ENCODE measurements around the gene NRXN3. TPM values are rescaled to one million over a fixed set of nuclear protein-coding genes. Genes with fewer than 3 reads are reported as not detected.

The NRXN3 gene
- total and polyA plus RNA-seq, 2 of the 4 experiments (the other 2 are of a cell fraction) = 4.8 to 25.1 TPM

DNA sequence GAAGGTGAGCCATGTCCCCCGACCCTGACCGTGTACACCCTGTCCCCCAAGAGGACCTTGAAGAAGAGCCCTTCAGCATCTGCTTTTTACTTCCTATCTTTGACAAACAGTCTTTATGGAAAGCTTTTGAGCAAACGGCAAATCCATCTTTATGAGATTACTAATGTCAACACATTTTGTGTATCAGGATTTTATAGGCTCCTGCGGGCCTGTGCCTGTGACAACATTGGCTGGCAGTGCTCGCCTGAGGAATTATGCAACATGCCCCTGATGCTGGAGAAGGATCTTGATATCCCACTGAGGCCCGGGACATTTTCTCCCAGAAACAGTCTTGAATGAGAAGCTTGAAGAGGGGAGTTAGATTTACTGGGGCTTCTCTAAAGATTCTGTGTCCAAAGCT lies 416.5 kb downstream of the NRXN3 start:
- no peak overlapping the region for H2BK20ac ChIP-seq (ENCODE audit: low read depth, low read length)
- ATAC-seq (ENCODE audit: low read depth) = no peak
- intact Hi-C loops (cut with micrococcal nuclease) = no loop called here

More for the DNA sequence above, 416.5 kb downstream of the NRXN3 start:
- Histone ChIP-seq H4K8ac (ENCODE audit: low read depth in 2 of 2, low read length in 2 of 2) (no peak overlapping the region), H4K91ac (ENCODE audit: insufficient read depth, low read depth, low read length) (no peak overlapping the region), H4K20me1 (ENCODE audit: insufficient read depth, low read length) (no peaks in the 10 kb centered on the region), H3K9me3 (ENCODE audit: control insufficient read depth, insufficient read depth, low read length) (peaks cover 6% of the 10 kb centered on the region), H3K9me1 (ENCODE audit: insufficient read depth, low read length) (no peaks in the 10 kb centered on the region), H3K18ac (ENCODE audit: low read depth, low read length) (no peak overlapping the region), H2BK5ac (ENCODE audit: low read depth, low read length, poor library complexity, severe bottlenecking) (no peak overlapping the region), H2AK5ac (ENCODE audit: low read depth, low read length) (no peak overlapping the region), H3K56ac (ENCODE audit: extremely low read depth, insufficient read depth, low read length) (no peak overlapping the region), H2BK120ac (ENCODE audit: low read depth, low read length) (no peak overlapping the region), H3K4me1 (ENCODE audit: control insufficient read depth, insufficient read depth, low read length) (no peaks in the 10 kb centered on the region), H3K23ac (ENCODE audit: low read depth, low read length) (no peak overlapping the region), H3K27ac (ENCODE audit: insufficient read depth, low read length) (no peak overlapping the region), H2AFZ (replicated peaks; ENCODE audit: low read length, poor library complexity) (no peak overlapping the region), H3K4me2 (ENCODE audit: low read depth, low read length) (no peak overlapping the region), H3K4ac (ENCODE audit: low read depth, low read length) (no peak overlapping the region), H2BK15ac (ENCODE audit: low read depth, low read length) (no peak overlapping the region), H2AK9ac (replicated peaks; ENCODE audit: low read depth, low read length, poor library complexity) (no peak overlapping the region), H4K5ac (ENCODE audit: low read depth, low read length) (no peak overlapping the region), H3K9ac (ENCODE audit: low read depth, low read length) (no peak overlapping the region), H3K14ac (replicated peaks; ENCODE audit: low read depth, low read length) (no peak overlapping the region), H3K79me1 (ENCODE audit: low read depth in 1 of 2, low read length in 2 of 2) (no peaks in the 10 kb centered on the region), H3K36me3 (ENCODE audit: control insufficient read depth, insufficient read depth, low read length) (no peaks in the 10 kb centered on the region), H3K27me3 (ENCODE audit: control insufficient read depth, insufficient read depth, low read length) (no peaks in the 10 kb centered on the region), H3K4me3 (ENCODE audit: insufficient read depth, low read depth, low read length) (no peak overlapping the region)
- no CpG with 5 or more reads among the region's 6 CpGs for WGBS, 2 experiments (ENCODE audit: extremely low coverage in 2 of 2, insufficient read length in 1 of 2)
- in situ Hi-C loops (cut with MboI; ENCODE audit: low sequenced_read_pairs) = loop anchor here (25.0 kb wide), 1 partner anchor 724 kb away; no protein-coding TSS in a partner anchor
- DNase-seq = no peak
- ChIA-PET CTCF (no interaction called here), POLR2A (ENCODE audit: unreplicated experiment) (no interaction called here)
- TF ChIP-seq POLR2A (IDR thresholded peaks at IDR 0.05; ENCODE audit: low read depth, low read length) (no peak), MAFK (IDR thresholded peaks at IDR 0.05; ENCODE audit: low read depth, low read length) (no peak), MXI1 (IDR thresholded peaks at IDR 0.05; ENCODE audit: borderline replicate concordance, low read depth, low read length) (no peak), SMC3 (IDR thresholded peaks at IDR 0.05; ENCODE audit: low read depth, low read length) (no peak), NFE2L2 (IDR thresholded peaks at IDR 0.05; ENCODE audit: low read depth, low read length) (no peak), RAD21 (IDR thresholded peaks at IDR 0.05; ENCODE audit: low read length) (no peak), CEBPB (IDR thresholded peaks at IDR 0.05; ENCODE audit: low read depth, low read length) (no peak), RCOR1 (IDR thresholded peaks at IDR 0.05; ENCODE audit: insufficient replicate concordance, low read length) (no peak), RFX5 (IDR thresholded peaks at IDR 0.05; ENCODE audit: low read depth, low read length) (no peak), CHD1 (IDR thresholded peaks at IDR 0.05; ENCODE audit: low read depth, low read length) (no peak)
- TF ChIP-seq, protein P1, sequence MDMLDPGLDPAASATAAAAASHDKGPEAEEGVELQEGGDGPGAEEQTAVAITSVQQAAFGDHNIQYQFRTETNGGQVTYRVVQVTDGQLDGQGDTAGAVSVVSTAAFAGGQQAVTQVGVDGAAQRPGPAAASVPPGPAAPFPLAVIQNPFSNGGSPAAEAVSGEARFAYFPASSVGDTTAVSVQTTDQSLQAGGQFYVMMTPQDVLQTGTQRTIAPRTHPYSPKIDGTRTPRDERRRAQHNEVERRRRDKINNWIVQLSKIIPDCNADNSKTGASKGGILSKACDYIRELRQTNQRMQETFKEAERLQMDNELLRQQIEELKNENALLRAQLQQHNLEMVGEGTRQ (IDR thresholded peaks at IDR 0.05; ENCODE audit: low read depth, low read length) = no peak
- TF ChIP-seq, protein P2, sequence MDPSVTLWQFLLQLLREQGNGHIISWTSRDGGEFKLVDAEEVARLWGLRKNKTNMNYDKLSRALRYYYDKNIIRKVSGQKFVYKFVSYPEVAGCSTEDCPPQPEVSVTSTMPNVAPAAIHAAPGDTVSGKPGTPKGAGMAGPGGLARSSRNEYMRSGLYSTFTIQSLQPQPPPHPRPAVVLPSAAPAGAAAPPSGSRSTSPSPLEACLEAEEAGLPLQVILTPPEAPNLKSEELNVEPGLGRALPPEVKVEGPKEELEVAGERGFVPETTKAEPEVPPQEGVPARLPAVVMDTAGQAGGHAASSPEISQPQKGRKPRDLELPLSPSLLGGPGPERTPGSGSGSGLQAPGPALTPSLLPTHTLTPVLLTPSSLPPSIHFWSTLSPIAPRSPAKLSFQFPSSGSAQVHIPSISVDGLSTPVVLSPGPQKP (IDR thresholded peaks at IDR 0.05; ENCODE audit: borderline replicate concordance, low read depth, low read length) = no peak
- TF ChIP-seq, protein P3, sequence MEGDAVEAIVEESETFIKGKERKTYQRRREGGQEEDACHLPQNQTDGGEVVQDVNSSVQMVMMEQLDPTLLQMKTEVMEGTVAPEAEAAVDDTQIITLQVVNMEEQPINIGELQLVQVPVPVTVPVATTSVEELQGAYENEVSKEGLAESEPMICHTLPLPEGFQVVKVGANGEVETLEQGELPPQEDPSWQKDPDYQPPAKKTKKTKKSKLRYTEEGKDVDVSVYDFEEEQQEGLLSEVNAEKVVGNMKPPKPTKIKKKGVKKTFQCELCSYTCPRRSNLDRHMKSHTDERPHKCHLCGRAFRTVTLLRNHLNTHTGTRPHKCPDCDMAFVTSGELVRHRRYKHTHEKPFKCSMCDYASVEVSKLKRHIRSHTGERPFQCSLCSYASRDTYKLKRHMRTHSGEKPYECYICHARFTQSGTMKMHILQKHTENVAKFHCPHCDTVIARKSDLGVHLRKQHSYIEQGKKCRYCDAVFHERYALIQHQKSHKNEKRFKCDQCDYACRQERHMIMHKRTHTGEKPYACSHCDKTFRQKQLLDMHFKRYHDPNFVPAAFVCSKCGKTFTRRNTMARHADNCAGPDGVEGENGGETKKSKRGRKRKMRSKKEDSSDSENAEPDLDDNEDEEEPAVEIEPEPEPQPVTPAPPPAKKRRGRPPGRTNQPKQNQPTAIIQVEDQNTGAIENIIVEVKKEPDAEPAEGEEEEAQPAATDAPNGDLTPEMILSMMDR (conservative IDR thresholded peaks at IDR 0.05; ENCODE audit: low read depth, low read length) = no peak
- dilution Hi-C loops (cut with HindIII; ENCODE audit: low sequenced_read_pairs, unreplicated experiment) = no loop called here
- BruUV-seq (replicated peaks) = no TSS peak

All from IMR-90 (cell line).